HG03432 (cell line): Measurements from ENCODE around the gene GFOD1.
"Not testable (repeated sequence)": the region's sequence is repeated elsewhere in the genome, so short reads cannot be mapped to it uniquely, and the experiment has no call there.

Source experiments
- ATAC-seq: cut with Tn5 transposase; IDR thresholded peaks from one replicate; pipeline ENCODE4 v1.9.1; 2021; ENCODE audit warnings: mild to moderate bottlenecking, moderate library complexity; ENCODE audit not compliant: unreplicated experiment

GFOD1 gene

GRCh38 chr6:13445744-13446115, 41.7 kb downstream of the GFOD1 start:
- no peak for ATAC-seq

GRCh38 chr6:13445005-13445743, 42.2 kb downstream of the GFOD1 start:
- peak; percentile 57 for ATAC-seq

- ATAC-seq = no peak
Observed at GRCh38 chr6:13444604-13445003, 42.8 kb downstream of the GFOD1 start.

- ATAC-seq = not testable (repeated sequence)
Observed at GRCh38 chr6:13443978-13444377, 43.4 kb downstream of the GFOD1 start.

GRCh38 chr6:13441778-13442177, 45.6 kb downstream of the GFOD1 start:
- ATAC-seq = no peak

- ATAC-seq = no peak
Observed at GRCh38 chr6:13439644-13440043, 47.8 kb downstream of the GFOD1 start.

GRCh38 chr6:13438126-13438525, 49.3 kb downstream of the GFOD1 start:
- ATAC-seq = no peak

GRCh38 chr6:13437218-13437996, 50.0 kb downstream of the GFOD1 start:
- ATAC-seq = no peak

GRCh38 chr6:13436399-13437217, 50.8 kb downstream of the GFOD1 start:
- no peak for ATAC-seq

- no peak for ATAC-seq
Observed at GRCh38 chr6:13435477-13436246, 51.7 kb downstream of the GFOD1 start.

- no peak for ATAC-seq
Observed at GRCh38 chr6:13434777-13435176, 52.6 kb downstream of the GFOD1 start.

GRCh38 chr6:13434135-13434775, 53.1 kb downstream of the GFOD1 start:
- not testable (repeated sequence) for ATAC-seq

- no peak for ATAC-seq
Observed at GRCh38 chr6:13433709-13434121, 53.7 kb downstream of the GFOD1 start.

GRCh38 chr6:13432526-13433184, 54.7 kb downstream of the GFOD1 start:
- no peak for ATAC-seq

GRCh38 chr6:13431861-13432465, 55.4 kb downstream of the GFOD1 start:
- ATAC-seq = no peak

GRCh38 chr6:13431059-13431656, 56.2 kb downstream of the GFOD1 start:
- ATAC-seq = no peak

GRCh38 chr6:13429406-13429753, 58.0 kb downstream of the GFOD1 start:
- no peak for ATAC-seq

- peak; percentile 21 for ATAC-seq
Observed at GRCh38 chr6:13428583-13429405, 58.6 kb downstream of the GFOD1 start.
